Measurements from ENCODE around the gene VWA3B. TPM values are rescaled to one million over a fixed set of nuclear protein-coding genes. Genes with fewer than 3 reads are reported as not detected.
"Not testable (repeated sequence)": the region's sequence is repeated elsewhere in the genome, so short reads cannot be mapped to it uniquely, and the experiment has no call there.

The VWA3B gene
- total RNA-seq, 2 experiments from 2014 or later = not detected

DNA sequence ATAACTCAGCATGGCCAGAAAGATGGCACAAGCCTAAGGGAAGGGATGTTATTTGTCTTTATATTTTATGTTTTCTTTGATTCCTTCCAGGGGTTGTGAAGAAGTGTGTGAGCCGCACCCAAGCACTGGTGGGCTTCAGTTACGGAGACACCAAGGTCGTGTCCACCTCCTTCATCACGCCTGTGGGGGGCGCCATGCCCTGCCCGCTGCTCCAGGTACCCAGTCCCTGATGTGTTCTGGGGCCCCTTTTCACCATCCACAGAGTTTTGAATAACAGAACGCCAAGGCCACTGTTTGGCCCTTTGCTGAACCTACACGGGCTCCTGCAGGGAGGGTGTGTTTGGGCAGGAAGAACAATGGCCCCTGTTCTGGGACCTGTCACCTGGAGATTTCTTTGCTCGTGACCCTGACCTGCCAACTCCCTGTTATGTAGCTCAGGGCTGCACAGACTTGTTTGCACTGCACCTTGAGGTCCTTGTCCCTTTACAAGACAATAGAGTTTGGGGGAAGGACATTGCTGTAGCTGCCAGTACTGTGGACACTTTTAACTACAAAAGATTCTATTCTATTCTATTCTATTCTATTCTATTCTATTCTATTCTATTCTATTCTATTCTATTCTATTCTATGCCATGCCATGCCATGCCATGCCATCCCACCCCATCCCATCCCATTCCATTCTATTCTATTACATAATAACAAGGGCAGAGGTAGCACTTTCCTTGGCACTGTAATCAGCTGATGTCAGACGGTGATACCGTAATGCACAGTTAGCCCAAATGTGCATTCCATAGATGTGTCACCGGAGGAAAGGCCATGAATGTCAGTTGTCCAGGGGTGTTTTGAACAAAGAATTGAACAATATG is 211.1 kb downstream of the VWA3B start:
- ChIA-PET CTCF (no interaction called here), POLR2A (no interaction called here)
- H3K4me3 Mint-ChIP-seq = no peak overlapping the region
- no peaks in the 10 kb centered on the region for H3K4me1 Mint-ChIP-seq
- no peak overlapping the region for H3K27ac Mint-ChIP-seq
- peaks cover 17% of the 10 kb centered on the region for H3K27me3 Mint-ChIP-seq
- no peaks in the 10 kb centered on the region for H3K36me3 Mint-ChIP-seq (ENCODE audit: low read depth)
- DNase-seq = no peak
- no peaks in the 10 kb centered on the region for H3K9me3 Mint-ChIP-seq

DNA sequence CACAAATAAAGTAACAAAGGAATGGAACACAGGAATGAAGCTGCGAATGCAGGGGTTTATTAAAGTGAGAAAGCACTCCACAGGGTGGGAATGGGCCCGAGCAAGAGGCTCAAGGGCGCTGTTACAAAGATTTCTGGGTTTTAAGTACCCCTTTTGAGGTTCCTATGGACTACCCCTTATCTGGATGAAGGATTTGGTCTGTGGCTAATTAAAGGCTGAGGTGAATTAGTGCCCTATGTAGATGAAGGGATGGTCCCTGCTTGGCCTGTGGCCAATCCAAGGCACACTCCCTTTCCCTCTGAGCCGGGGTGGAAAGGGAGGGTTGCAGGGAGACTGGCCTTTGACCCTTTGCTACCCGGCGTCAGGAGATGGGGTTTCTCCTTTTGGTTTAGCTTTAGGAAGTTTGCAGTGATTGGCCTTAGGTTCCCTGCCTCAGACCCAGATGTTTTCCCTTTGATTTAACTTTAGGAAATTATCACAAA is 211.8 kb downstream of the VWA3B start:
- Mint-ChIP-seq H3K36me3 (ENCODE audit: low read depth) (no peaks in the 10 kb centered on the region), H3K27ac (no peak overlapping the region), H3K4me1 (no peaks in the 10 kb centered on the region), H3K27me3 (peaks cover 19% of the 10 kb centered on the region), H3K4me3 (no peak overlapping the region), H3K9me3 (no peaks in the 10 kb centered on the region)
- no peak for DNase-seq
- CTCF ChIA-PET = no interaction called here
- POLR2A ChIA-PET = no interaction called here

DNA sequence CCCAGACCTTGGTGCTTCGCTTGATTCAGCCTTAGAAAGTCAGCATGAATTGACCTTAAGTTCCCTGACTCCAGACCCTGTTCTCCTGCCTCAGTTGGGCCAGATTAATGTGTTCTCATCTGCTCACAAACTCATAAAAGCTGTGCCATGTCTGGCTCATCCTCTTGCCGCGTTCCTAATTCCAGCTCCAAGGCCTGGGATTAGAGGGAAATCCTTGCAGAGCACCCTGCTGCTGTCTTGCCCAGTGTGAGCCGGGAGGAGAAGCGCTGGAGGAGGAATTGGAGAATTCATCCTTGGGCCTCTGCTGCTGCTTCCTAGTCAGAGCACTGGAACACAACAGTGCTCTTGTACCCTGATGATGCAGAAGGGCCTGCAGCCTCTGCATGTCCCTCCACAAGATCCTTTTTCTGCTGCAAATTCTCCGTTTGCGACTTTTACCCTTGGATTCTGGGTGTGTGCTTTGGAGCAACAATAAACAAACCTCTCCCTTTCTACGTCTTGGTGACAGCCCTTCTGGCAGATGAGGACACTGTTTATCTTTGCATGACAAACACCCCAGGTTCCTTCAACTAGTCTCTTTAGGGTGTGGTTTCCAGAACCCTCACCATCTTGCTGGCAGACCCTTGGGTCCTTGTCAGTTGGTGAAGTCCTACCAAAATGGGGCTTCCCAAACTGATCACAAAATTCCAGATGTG is 212.4 kb downstream of the VWA3B start:
- no peak overlapping the region for H3K27ac Mint-ChIP-seq
- H3K4me3 Mint-ChIP-seq = no peak overlapping the region
- DNase-seq = no peak
- POLR2A ChIA-PET = no interaction called here
- CTCF ChIA-PET = no interaction called here
- H3K27me3 Mint-ChIP-seq = peaks cover 19% of the 10 kb centered on the region
- H3K4me1 Mint-ChIP-seq = no peaks in the 10 kb centered on the region
- no peaks in the 10 kb centered on the region for H3K9me3 Mint-ChIP-seq
- no peaks in the 10 kb centered on the region for H3K36me3 Mint-ChIP-seq (ENCODE audit: low read depth)

DNA sequence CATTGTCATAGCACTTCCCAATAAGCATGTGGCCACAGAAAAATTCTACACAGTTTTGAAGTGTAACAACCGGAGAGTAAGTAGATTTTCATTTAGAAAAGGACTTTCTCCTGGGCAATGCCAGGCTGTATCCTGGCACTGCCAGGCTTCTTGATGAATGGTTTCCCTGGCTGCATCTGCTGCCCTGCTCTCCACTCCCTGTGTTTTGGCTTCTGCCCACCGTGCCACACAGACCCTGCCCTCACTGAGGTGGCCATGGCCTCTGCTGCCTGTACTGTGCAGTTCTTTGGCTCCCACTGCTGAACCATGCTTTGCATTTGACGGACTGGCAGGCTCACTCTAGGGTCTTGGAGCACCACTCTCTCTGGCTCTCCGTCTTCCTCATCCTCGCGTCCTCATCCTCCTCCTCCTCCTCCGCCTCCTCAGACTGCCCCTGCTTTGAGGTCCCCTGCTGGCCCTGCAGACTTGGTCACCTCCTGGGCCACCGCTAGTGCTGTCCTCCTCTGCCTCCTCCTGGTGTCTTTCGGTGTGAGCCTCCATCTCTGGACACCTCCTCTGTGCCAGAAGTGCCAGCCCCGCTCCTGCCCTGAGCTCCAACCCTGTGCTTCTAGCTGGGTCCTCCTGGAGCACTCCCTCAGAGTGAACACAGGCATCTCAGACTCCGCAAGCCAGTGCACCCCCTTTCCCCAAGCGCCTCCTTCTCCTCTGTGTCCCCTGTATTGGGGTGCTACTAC is 213.3 kb downstream of the VWA3B start:
- no peak for DNase-seq
- H3K4me1 Mint-ChIP-seq = no peaks in the 10 kb centered on the region
- H3K36me3 Mint-ChIP-seq (ENCODE audit: low read depth) = no peaks in the 10 kb centered on the region
- no peaks in the 10 kb centered on the region for H3K9me3 Mint-ChIP-seq
- H3K27ac Mint-ChIP-seq = no peak overlapping the region
- no peak overlapping the region for H3K4me3 Mint-ChIP-seq
- POLR2A ChIA-PET = no interaction called here
- peaks cover 18% of the 10 kb centered on the region for H3K27me3 Mint-ChIP-seq
- CTCF ChIA-PET = no interaction called here

DNA sequence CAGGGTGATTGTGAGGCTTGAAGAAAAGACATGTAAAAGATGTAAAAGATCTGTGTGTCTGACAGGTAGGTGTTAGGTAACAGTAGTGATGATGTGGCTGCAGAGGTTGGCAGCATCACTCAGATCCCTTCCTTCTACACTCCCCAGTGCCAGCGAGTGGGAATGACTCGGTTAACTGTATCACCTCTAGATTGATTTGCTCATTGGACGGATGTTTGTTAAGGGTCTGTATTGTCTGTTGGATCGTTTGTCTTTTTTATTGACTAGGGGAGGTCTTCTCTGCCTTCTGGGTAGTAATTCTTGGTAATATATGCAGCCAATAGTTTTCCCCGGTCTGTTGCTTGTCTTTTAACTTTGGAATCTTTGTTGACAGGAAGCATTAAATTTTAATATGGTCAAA is 214.5 kb downstream of the VWA3B start:
- no peaks in the 10 kb centered on the region for H3K4me1 Mint-ChIP-seq

DNA sequence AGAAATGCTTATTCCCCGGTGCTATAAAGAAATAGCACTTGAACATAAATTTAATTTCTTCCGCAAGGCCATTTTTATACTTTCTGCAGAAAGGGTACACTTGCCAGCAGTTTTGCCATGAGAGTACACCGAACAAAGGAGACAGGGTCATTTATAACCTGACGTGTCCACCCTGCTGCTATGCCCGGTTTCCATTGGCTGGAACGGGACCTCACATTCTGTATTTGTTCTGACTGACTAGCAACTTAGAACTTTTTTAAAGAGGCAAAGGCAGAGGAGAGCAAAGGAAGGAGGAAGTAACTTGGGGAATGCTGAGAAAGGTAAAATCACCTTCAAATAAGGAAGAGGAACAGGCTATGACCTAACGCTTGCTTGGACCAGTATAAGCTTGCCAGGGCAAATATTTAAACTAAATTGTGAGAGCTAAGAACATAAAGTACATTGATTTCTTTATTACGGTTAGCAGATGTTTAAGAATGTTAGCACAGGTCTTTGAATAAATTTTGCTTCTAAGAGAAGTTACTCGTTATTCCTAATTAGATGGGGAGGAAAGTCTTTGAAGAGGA is 220.2 kb downstream of the VWA3B start:
- H3K4me1 Mint-ChIP-seq; H3K9me3 Mint-ChIP-seq; H3K4me3 Mint-ChIP-seq; DNase-seq; POLR2A ChIA-PET; CTCF ChIA-PET; H3K27ac Mint-ChIP-seq; H3K36me3 Mint-ChIP-seq (ENCODE audit: low read depth): not testable (repeated sequence)
- H3K27me3 Mint-ChIP-seq = peaks cover 26% of the 10 kb centered on the region

More for the DNA sequence above, 214.5 kb downstream of the VWA3B start:
- Mint-ChIP-seq H3K4me3 (no peak overlapping the region), H3K27me3 (peaks cover 22% of the 10 kb centered on the region), H3K9me3 (no peaks in the 10 kb centered on the region), H3K36me3 (ENCODE audit: low read depth) (no peaks in the 10 kb centered on the region), H3K27ac (no peak overlapping the region)
- ChIA-PET CTCF (no interaction called here), POLR2A (no interaction called here)
- no peak for DNase-seq

DNA sequence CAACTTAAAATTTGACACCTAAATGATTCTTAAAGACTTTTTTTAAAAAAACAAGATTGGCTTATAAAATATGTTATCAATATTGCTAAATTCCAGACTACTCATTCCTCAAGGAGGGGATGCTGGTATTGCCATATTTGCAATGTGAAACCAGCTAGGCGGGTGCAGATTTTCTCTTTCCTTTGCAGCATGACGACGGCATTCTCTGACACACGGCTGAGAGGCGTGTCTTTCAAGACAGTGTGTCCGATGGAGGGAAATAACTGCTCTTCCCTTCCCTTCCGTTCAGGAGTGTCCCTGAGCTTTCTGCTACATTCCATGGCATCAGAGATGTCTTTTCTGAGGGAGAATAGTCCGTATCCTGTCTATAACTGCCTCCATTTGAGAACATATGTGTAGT is 221.1 kb downstream of the VWA3B start:
- no peak for DNase-seq
- no peaks in the 10 kb centered on the region for H3K4me1 Mint-ChIP-seq
- no peak overlapping the region for H3K4me3 Mint-ChIP-seq
- H3K27me3 Mint-ChIP-seq = peaks cover 28% of the 10 kb centered on the region
- no peaks in the 10 kb centered on the region for H3K9me3 Mint-ChIP-seq
- no peak overlapping the region for H3K27ac Mint-ChIP-seq
- CTCF ChIA-PET = no interaction called here
- POLR2A ChIA-PET = no interaction called here
- no peaks in the 10 kb centered on the region for H3K36me3 Mint-ChIP-seq (ENCODE audit: low read depth)

DNA sequence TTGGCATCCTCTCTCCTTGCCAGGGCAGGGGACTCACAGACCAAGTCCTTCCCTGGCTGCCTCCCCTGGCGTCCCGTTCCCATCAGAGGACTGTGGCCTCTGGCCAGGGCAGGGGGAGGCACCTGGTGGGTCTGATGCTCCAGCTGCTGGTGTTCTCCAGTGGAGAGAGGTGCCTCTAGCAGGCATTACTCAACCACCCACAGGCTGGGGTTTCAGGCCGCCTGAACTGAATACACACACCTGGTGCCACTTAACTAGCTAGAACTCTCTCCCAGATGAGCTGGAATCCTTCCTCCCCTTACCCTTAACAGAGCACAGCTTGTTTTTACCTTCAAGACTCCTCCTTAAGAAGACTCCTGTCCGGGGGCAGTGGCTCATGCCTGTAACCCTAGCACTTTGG is 221.6 kb downstream of the VWA3B start:
- no peak for DNase-seq
- H3K36me3 Mint-ChIP-seq (ENCODE audit: low read depth) = no peaks in the 10 kb centered on the region
- H3K4me3 Mint-ChIP-seq = no peak overlapping the region
- POLR2A ChIA-PET = no interaction called here
- H3K4me1 Mint-ChIP-seq = no peaks in the 10 kb centered on the region
- no peak overlapping the region for H3K27ac Mint-ChIP-seq
- H3K27me3 Mint-ChIP-seq = peaks cover 28% of the 10 kb centered on the region
- CTCF ChIA-PET = no interaction called here
- H3K9me3 Mint-ChIP-seq = no peaks in the 10 kb centered on the region

DNA sequence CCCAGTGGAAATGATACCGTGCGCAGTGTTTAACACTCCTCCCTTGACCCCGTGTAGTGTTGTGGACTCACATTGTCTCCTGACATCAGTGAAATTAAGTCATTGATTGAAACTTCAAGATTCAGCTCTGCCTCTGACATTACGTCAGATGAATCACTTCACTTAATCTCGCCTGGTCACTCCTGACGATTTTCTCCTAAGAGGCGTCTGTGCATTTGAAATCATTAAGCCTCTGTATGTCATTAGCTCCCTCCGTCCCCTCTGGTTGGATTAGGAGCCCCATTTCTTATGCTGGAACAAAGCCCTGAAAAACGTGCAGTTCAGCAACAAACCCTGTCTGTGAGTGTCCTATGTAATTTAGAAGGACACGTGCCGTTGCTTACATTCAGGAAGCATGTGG is 222.6 kb downstream of the VWA3B start:
- Mint-ChIP-seq H3K27me3 (peaks cover 37% of the 10 kb centered on the region), H3K36me3 (ENCODE audit: low read depth) (no peaks in the 10 kb centered on the region), H3K9me3 (no peaks in the 10 kb centered on the region), H3K4me1 (no peaks in the 10 kb centered on the region), H3K27ac (no peak overlapping the region), H3K4me3 (no peak overlapping the region)
- ChIA-PET CTCF (no interaction called here), POLR2A (no interaction called here)
- DNase-seq = no peak

DNA sequence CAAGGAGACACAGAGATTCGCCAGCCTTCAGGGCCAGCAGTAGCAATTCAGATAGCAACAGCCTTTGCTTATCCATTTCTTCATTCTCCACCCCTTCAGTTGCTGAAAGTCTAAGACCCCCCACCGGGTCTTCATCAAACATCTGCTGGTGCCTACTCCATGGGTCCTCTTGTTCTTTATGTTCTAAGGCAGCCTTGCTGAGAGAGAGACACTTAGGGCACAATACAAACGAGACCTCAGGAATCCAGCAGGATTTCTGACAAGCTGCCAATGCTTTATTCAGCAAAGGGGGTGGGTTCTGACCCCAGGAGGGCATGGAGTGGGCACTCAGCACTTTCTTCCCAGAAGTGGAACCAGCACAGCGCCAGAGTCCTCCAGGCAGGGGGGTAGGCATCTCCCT is 223.0 kb downstream of the VWA3B start:
- no peak overlapping the region for H3K27ac Mint-ChIP-seq
- no peak for DNase-seq
- ChIA-PET CTCF (no interaction called here), POLR2A (no interaction called here)
- H3K9me3 Mint-ChIP-seq = no peaks in the 10 kb centered on the region
- H3K4me3 Mint-ChIP-seq = no peak overlapping the region
- H3K4me1 Mint-ChIP-seq = no peaks in the 10 kb centered on the region
- no peaks in the 10 kb centered on the region for H3K36me3 Mint-ChIP-seq (ENCODE audit: low read depth)
- peaks cover 34% of the 10 kb centered on the region for H3K27me3 Mint-ChIP-seq

DNA sequence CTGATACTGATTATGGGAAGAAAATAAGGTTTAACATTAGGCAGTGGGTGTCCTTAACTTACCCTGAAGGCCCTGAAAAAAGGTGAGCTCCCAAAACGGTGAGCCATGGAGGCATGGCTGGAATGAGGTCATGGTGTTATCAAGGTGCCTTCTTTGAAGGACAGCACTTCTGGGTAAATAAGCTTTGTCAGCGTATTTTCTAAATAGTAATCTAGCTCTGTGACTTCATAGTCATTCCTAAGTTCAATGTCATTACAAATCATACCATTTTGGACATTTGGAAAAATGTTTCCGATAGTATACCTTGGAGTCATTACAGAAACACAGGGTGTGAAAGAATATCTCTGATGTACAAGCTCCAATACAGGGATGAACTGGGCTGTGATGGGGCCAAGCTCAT is 224.1 kb downstream of the VWA3B start:
- ChIA-PET CTCF (interaction anchor here (0.6 kb wide), 1 partner anchor 12 kb away, joined by 3 read pairs; no protein-coding TSS in a partner anchor), POLR2A (no interaction called here)
- no peak for DNase-seq
- Mint-ChIP-seq H3K4me3 (no peak overlapping the region), H3K27ac (no peak overlapping the region), H3K36me3 (ENCODE audit: low read depth) (no peaks in the 10 kb centered on the region), H3K9me3 (no peaks in the 10 kb centered on the region), H3K27me3 (peaks cover 29% of the 10 kb centered on the region), H3K4me1 (no peaks in the 10 kb centered on the region)

DNA sequence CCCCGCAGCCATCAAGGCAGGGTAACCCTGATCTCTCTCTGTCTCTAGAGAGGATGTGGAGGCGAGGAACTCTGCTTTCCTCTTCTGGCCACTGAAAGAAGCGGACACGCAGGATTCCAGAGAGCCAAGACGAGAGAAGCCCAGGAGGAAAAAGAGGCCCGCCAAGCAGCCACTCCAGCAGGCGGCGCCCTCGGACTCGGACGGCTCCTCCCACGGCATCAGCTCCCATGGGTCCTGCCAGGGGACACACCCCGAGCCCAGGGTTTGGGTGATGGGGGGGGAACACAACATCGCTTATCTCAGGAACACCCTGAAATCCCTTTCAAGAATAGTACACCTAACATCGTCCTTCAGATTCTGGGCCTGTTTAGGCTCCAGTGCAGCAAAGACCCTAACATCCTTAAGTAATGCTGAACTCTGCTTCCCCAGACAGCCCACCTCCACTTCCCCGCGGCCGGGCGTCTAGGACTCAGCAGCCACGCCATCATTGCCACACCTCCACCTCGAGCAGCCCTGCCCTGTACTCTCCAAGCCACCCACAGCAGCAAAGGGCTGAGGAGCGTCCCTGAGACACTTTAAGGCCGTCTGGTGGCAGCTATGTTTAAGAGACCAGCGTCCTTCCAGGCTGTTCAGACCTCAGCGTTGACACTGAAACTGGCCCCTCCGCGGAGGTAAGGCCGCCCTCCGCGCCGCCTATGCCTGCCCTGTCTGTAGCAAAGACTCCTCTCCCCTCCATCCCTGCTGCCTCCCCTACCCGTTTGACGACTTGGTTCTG is 225.0 kb downstream of the VWA3B start:
- Mint-ChIP-seq H3K4me1 (no peaks in the 10 kb centered on the region), H3K9me3 (no peaks in the 10 kb centered on the region), H3K27ac (no peak overlapping the region), H3K4me3 (no peak overlapping the region), H3K27me3 (peaks cover 29% of the 10 kb centered on the region), H3K36me3 (ENCODE audit: low read depth) (no peaks in the 10 kb centered on the region)
- ChIA-PET POLR2A (no interaction called here), CTCF (interaction anchor here (1.1 kb wide), 1 partner anchor 73 kb away, joined by 3 read pairs; no protein-coding TSS in a partner anchor)
- no peak for DNase-seq

Data from activated CD4-positive, alpha-beta memory T cell treated with anti-CD3 and anti-CD28 coated beads, Interleukin-2, amount 10 ng/mL, durations not matched to agents 7 days and 5 days (primary cell).